GM21619 (cell line): ENCODE measurements around the gene SLC7A6.

ENCODE experiments used
- ATAC-seq: cut with Tn5 transposase; IDR thresholded peaks from one replicate; pipeline ENCODE4 v1.9.1; 2021; ENCODE audit not compliant: unreplicated experiment

The SLC7A6 gene

GRCh38 chr16:68234188-68235107, 29.9 kb upstream of the SLC7A6 start:
- ATAC-seq = no peak

- no peak for ATAC-seq
Observed at GRCh38 chr16:68235108-68235886, 29.0 kb upstream of the SLC7A6 start.

- no peak for ATAC-seq
Observed at GRCh38 chr16:68235887-68236136, 28.5 kb upstream of the SLC7A6 start, which contains the start of gene ESRP2. ESRP2 (minus strand) TSS chr16:68236127; CDS start chr16:68236045, 82 bp downstream.

GRCh38 chr16:68236137-68236825, 28.0 kb upstream of the SLC7A6 start:
- ATAC-seq = no peak

- no peak for ATAC-seq
Observed at GRCh38 chr16:68236826-68237242, 27.5 kb upstream of the SLC7A6 start.

GRCh38 chr16:68237243-68238028, 26.9 kb upstream of the SLC7A6 start:
- peak; percentile 81 for ATAC-seq

- ATAC-seq = peak; percentile 21
Observed at GRCh38 chr16:68238029-68238345, 26.3 kb upstream of the SLC7A6 start.

- no peak for ATAC-seq
Observed at GRCh38 chr16:68242085-68242484, 22.2 kb upstream of the SLC7A6 start.

- no peak for ATAC-seq
Observed at GRCh38 chr16:68242926-68243858, 21.1 kb upstream of the SLC7A6 start.

- no peak for ATAC-seq
Observed at GRCh38 chr16:68244481-68244902, 19.8 kb upstream of the SLC7A6 start.

- ATAC-seq = peak; percentile 70
Observed at GRCh38 chr16:68244903-68245853, 19.1 kb upstream of the SLC7A6 start, which contains the start of gene PLA2G15. PLA2G15 (plus strand) TSS chr16:68245373; CDS start chr16:68245427, 54 bp downstream.

GRCh38 chr16:68246121-68246520, 18.2 kb upstream of the SLC7A6 start:
- no peak for ATAC-seq

GRCh38 chr16:68246666-68247065, 17.7 kb upstream of the SLC7A6 start:
- ATAC-seq = no peak

- ATAC-seq = no peak
Observed at GRCh38 chr16:68247400-68247799, 16.9 kb upstream of the SLC7A6 start.

- no peak for ATAC-seq
Observed at GRCh38 chr16:68247932-68248331, 16.4 kb upstream of the SLC7A6 start.

- ATAC-seq = no peak
Observed at GRCh38 chr16:68249371-68249770, 15.0 kb upstream of the SLC7A6 start.

GRCh38 chr16:68250951-68251350, 13.4 kb upstream of the SLC7A6 start:
- no peak for ATAC-seq

- ATAC-seq = no peak
Observed at GRCh38 chr16:68251832-68252231, 12.5 kb upstream of the SLC7A6 start.

GRCh38 chr16:68252383-68252782, 11.9 kb upstream of the SLC7A6 start:
- ATAC-seq = no peak
